ENCODE measurements around the gene PSAPL1.
A peak's percentile ranks its signal among the peaks of the same experiment; 100 is the strongest.

Gene PSAPL1

DNA sequence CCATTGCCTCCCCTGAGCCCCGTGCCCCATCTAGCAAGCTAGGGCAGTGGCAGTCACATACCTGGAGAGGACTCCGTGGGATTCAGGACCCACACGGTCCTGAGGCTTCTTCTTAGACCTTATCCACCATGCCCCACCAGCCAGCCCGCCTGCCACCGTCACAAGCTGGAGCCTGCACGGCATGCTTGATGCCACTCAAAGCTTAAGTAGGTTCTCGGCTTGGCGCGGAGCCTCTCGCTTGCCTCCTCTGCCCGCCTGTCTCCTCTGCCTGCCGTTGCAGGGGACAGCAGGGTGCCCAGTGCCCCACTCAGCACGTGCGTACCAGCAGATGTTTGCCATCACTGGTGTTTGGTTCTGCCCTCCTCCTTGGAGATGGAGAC lies 14.1 kb downstream of the PSAPL1 start:
- peak; percentile 28 for DNase-seq (ENCODE audit: low spot score)
- TF ChIP-seq, protein P1, sequence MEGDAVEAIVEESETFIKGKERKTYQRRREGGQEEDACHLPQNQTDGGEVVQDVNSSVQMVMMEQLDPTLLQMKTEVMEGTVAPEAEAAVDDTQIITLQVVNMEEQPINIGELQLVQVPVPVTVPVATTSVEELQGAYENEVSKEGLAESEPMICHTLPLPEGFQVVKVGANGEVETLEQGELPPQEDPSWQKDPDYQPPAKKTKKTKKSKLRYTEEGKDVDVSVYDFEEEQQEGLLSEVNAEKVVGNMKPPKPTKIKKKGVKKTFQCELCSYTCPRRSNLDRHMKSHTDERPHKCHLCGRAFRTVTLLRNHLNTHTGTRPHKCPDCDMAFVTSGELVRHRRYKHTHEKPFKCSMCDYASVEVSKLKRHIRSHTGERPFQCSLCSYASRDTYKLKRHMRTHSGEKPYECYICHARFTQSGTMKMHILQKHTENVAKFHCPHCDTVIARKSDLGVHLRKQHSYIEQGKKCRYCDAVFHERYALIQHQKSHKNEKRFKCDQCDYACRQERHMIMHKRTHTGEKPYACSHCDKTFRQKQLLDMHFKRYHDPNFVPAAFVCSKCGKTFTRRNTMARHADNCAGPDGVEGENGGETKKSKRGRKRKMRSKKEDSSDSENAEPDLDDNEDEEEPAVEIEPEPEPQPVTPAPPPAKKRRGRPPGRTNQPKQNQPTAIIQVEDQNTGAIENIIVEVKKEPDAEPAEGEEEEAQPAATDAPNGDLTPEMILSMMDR (IDR thresholded peaks at IDR 0.05) = no peak
- no peak overlapping the region for H3K4me3 ChIP-seq
- no peak overlapping the region for H3K27ac ChIP-seq

DNA sequence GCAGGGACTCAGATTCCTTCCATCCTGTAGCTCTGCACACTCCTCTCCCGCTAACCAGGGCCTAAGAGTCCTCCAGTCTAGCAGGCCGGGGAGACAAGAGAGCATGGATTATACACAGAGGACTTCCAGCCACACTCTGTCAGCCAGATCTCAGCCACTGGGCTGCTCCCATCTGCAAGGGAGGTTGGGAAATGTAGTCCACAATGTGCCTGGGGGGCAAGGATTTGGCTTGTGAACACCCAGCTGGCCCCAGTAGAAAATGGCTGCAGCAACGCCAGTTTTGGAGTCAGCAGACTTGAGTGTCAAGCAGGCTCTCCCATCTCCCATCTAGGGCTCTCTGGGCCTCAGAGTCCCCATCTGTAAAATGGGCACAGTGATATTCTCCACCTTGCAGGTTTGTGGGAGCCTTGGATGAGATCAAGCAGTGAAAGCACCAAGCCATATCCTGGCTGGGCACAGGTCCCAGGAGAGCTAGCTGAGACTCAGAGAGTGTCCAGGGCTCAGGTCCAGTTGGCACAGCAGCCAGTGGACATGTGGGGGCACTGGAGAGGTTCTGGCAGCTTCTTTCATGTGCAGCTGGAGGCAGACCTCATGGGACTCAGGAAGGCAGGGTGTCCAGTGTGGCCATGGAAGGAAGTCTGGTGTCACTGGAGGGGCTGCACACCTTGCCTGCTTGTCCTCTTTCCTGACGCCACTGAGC lies 14.6 kb downstream of the PSAPL1 start:
- peak; percentile 46 for DNase-seq (ENCODE audit: low spot score)
- Histone ChIP-seq H3K4me3 (no peak overlapping the region), H3K27ac (no peak overlapping the region)
- TF ChIP-seq, protein P1 (IDR thresholded peaks at IDR 0.05) = no peak

DNA sequence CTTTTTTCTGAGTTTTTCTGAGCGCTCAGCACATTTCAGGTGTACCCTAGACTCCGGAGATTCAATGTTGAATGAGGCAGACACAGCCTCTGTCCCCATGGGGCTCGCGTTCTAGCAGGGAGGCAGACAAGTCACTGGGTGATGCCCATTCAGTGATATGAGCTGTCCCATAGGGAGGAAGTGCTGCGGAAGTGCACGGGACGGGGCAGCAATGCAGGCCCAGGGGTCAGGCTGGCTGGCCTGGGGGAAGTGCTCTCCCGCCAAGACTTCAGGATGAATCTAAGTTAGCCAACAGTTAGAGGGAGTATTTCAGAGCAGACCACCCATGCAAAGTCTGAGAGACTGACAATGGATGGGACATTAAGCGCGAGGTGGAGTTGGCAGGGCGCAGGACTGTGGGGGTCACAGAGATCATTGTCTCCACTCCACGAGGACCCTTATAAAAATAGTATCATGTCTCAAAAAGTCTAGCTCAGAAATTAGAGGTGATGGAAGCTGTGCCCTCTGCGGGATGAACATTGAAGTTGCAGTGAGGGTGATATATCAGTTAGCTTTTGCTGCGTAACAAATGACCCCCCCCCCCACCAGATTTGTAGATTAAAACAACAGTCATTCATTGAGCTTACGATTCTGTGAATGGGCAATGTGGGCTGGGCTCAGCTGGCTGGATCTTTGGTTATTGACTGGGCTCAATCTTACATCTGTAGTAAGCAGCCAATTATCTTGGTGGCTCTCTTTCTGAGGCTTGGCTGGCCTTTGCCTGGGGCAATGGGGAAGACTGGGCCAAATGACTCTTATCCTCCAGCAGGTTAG lies 16.4 kb downstream of the PSAPL1 start:
- peak; percentile 36 for DNase-seq (ENCODE audit: low spot score)
- Histone ChIP-seq H3K4me3 (no peak overlapping the region), H3K27ac (no peak overlapping the region)
- TF ChIP-seq, protein P1 (IDR thresholded peaks at IDR 0.05) = no peak

DNA sequence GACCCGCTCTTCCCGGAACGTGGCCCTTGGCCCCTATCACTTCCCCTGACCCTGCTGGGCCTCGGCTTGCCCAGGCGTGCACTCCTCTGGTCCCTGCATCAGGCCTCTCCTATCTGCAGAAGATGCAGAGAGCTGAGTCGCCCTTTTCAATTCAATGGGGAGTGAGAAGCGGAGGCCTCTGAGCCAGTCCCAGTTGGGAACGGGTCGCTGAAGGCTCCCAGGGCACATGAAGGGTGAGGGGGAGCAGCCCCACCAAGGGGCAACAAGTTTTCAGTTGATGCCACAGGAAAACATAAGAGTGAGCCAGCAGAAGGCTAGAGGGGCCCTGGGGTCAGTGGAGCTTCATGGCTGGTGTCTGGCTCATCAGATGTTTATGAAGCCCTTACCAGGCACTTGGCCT lies 17.1 kb downstream of the PSAPL1 start:
- Histone ChIP-seq H3K27ac (no peak overlapping the region), H3K4me3 (no peak overlapping the region)
- DNase-seq (ENCODE audit: low spot score) = peak; percentile 59
- TF ChIP-seq, protein P1 (IDR thresholded peaks at IDR 0.05) = no peak

DNA sequence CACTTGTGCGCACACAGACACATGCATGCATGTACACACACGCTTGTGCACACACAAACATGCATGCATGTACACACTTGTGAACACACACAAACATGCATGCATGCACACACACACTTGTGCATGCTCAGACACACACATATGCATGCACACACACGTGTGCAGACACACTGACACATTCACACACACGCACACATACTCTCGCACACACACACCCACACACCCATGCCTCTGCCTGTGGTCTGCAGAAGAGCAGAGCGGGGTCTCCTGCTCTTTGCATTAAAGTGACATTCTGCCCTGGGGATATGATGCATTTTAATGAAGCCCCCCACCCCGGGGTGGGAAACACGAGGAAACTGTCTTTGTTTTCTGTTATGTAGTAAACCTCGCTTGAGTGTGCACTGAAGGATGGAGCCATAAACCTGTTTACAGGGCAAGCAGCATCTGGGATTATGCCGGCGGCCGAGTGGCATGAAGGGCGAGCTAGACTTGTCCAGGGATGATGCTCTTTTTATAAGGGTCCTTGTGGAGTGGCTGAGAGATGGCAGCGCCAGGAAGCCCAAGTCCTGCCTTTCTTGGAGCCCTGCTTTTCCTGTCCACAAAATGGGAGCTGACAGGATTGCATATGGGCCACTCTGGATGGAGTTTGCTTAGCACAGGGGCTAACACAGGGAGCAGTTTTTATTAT lies 17.8 kb downstream of the PSAPL1 start:
- TF ChIP-seq, protein P1 (IDR thresholded peaks at IDR 0.05) = no peak

DNA sequence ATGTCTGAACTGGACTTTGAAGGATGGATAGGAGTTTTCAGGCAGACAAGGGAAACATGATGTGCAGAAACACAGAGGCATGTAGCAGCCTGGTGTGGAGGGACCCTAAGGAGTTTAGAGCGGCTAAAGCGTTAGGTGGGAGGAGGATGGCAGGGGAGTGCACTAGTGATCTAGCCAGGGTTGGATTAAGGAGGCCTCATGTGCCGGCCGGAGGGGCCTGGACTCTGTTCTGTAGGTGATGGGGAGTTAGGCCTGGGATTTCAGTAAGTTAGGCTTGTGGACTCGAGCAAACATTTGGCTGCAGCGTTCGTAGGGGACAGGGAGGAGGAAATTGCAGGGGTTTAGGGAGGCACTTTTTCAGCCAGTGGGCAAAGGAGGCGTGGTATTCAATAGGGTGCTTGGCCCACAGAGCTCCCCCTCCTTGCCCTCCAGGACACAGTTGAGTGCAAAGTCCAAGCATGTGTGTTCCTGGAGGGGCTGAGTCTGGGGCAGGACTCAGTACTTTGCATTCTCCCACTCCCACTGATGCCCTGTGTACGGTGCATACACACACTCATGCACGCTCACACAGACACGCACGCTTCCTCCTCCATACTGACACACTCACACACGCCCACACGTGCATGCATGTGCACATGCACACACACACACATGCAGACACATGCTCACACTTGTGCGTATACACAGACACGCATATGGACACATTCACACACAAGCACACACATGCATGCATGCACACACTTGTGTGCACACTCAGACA lies 18.6 kb downstream of the PSAPL1 start:
- DNase-seq (ENCODE audit: low spot score) = peak; percentile 41

More for the DNA sequence above, 17.8 kb downstream of the PSAPL1 start:
- Histone ChIP-seq H3K4me3 (no peak overlapping the region), H3K27ac (no peak overlapping the region)
- peak; percentile 38 for DNase-seq (ENCODE audit: low spot score)

More for the DNA sequence above, 18.6 kb downstream of the PSAPL1 start:
- no peak overlapping the region for H3K27ac ChIP-seq
- TF ChIP-seq, protein P1 (IDR thresholded peaks at IDR 0.05) = no peak
- H3K4me3 ChIP-seq = no peak overlapping the region
